Activated CD4-positive, alpha-beta T cell treated with anti-CD3 and anti-CD28 coated beads, Interleukin-2, amount 50 U/mL, for 24 hours (primary cell): Measurements from ENCODE around the gene JPH4.
"Not testable (repeated sequence)": the region's sequence is repeated elsewhere in the genome, so short reads cannot be mapped to it uniquely, and the experiment has no call there.

Source experiments
- DNase-seq, 2 donors: peaks; one replicate each; pipeline ENCODE4 v3.0.0-alpha.2; 2020; ENCODE audit warnings: low read depth in 1 of 2, low spot score in 1 of 2

Gene JPH4

DNA sequence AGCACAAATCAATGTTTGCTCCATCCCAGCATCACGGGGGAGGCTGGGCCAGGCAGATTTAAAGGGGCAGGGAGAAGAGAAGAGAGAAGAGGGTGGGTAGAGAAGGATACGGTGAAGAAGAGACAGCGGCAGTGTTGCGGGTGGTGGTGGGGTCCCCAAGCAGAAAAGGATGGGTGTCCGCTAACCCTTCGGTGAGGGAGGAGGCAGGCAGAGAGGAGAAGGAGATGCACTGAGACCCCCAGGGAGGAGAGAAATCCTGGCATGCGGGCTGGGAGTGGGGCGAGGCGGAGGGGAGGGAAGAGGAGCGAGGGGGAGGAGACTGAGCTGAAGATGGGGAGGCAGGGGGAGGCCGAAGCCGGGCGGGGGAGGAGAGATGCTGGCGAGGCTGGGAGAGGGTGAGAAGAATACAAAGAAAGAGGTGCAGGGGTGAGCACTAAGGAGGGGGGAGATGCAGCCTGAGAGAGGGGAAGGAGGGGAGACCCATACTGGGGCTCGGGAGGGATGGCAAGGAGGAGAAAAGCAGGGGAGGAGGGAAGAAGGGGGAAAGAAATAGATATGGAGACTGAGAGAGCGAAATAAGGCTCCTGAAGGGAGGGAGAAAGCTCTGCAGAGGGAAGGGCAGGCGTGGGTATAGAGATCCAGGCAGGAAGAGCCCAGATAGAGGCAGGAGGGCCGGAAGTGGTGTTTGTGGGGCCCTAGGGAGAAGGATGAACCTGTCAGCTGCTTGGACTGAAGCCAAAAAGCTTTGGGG is at the start of gene JPH4:
TSS of gene JPH4 (minus strand) at position 231 of the 751 bp plus-strand sequence. CDS start 1,337 bp downstream, outside the sequence.
- DNase-seq, result no peak

DNA sequence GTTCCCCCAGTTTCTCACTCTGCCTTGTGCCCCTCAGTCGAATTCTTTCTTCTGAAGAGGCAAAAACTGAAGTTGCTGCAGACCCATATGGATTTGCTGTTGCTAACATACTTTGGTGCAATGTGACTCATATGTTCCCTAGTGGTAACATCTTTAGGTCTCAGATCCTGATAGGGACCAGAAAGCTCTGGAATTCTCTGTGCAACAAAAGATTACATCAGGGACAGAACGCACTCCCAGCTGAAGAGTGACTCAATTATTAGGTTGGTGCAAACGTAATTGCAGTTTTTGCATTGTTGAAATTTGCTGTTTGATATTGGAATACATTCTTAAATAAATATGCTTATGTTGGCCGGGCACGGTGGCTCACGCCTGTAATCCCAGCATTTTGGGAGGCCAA is 49.4 kb upstream of the JPH4 start:
- DNase-seq, result no peak

DNA sequence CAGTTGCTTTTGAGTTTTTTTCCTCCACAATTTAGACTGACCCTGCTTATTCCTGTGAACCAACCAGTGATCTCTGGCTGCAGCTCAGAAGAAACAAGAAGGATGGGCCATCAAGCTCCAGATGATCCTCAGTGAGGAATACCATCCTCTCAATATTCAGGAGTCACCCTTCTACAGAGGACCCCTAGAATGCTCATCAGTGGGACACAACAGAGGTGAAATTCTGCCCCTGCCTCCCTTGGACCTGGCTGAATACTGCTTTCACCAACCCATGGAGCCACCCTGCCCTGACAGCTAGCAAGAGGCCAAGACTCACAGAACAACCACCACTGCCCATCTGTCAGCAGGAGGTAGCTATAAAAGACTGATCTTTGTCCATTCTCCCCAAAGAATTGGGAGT is 48.4 kb upstream of the JPH4 start:
- DNase-seq, result no peak

DNA sequence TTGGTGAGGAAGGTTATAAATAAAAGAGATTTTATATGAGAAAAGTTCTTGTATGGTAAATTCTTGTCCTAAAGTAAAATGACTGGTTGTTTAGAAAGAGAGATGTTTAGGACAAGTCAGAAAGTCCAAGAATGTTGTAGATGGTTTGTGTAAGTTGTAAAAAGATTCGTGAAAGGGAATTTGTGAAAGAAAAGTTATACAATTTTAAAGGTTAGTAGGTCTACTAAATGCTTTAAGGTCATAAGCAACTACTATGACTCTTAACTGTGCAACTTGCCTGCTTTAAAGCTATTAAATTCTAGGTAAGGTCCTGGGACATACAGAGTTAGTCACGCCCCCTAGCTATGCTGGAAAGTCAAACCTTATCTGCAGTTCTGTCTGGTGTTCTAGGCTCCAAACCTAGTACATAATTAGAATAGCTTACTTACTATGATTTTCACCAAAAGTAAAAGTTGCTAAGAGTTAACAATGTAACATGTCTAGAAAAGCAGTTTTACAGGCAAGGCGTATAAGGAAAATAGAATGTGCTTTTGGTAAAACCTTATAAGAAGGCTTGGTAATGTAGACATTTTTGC is 46.3 kb upstream of the JPH4 start:
- no peak for DNase-seq

DNA sequence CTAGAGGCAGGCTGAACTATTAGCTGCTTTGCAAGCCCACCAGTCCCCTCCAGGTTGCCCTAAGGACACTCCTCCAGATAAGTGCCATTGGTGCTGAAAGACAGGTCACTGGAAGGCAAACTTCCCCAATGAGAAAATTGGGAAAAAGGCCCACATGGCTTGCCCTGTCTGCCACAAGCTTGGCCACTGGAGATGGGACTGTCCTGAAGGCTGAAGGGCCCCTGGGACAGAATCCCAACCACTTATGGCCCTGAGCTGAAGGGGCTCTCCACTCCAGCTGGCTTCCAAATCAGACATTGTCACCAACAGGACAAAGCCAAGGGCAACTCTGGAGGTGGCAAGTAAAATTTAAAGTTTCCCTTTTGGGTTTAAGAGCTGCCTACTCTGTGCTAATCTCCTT is 45.4 kb upstream of the JPH4 start:
- no peak for DNase-seq

DNA sequence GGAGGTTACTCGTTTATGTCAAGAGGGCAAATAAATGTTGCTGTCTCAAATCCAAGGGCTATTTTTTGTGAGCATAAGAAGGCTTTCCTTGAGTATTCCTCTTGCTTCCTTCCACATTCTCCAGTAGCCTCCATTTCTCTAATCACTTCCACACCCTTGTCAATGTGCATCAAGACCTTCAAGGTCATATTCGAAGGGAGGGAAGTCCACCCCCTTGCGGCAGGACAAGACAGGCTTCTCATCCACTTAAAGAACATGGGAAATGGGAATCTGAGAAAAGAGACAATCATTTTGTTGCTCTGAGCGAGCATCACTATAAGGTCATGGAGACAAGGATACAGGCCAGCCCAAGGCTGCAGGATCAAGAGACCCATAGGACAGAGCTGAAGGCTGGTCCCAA is 44.4 kb upstream of the JPH4 start:
- no peak for DNase-seq

DNA sequence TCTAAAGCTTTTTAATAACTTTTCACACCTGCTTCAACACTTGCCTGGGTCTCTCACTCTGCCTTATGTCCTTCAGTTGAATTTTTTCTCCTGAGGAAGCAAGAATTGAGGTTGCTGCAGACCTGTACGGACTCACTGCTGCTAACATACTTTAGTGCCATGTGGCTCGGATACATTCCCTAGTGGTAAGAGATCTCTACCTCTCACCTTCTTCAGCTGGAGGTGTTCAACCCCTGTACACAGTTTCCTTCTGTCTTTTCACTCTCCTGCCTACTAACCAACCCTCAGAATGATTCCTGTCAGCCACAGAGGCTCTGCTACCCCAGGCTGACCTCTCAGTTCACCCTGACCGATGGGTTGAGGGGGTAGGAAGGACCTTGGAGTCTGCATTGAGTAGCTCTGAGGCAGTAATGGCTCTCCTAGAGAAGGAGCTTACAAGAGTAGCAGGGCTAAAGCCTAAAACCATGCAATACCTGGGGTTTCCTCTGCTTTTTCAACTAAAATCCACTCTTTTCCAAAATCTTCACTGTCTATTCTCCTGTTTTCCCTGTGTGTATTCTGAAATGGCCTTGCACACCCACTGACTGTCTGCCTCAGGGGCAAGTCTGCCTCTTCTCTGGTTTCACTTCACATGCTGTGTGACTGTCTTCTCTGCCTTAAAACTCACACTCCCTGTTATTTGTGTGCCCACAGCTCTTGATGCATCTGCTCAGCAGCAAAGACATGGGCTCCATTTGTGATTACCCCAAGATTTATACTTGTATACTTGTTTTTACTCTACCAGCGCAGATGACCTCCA is 43.5 kb upstream of the JPH4 start:
- DNase-seq, result no peak

DNA sequence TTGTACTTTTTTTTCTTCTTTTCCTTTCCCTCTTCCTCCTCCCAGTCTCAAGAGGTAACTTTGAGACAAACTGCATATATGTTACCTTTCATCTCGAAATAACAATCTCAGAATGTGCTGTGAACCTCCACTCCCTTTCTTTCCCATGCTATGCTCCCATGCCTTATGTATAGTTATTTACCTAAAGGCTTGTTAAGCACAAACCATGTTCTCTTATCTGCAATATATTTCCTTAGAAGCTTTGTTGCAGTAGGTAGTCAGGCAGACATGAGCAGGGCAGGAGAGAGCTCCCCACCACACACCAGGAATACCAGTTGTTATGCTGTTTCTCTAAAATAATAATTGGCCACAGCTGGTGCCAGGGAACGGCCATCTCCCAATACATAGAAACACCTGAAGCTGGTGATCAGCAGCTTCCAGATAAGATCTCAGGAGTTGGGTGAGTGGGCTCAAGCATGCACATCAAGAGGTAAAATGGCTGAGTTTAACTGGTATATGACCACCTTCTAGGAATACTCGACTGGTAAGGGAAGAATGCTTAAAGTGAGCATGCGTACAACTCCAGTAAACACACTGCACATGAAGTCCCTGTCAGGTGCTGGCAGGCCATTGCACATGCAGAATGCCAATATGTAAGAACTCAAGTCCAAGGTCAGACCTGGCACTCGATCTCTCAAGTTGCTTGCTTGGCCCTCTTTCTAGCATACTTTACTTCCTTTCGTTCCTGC is 42.8 kb upstream of the JPH4 start:
- DNase-seq, result no peak

DNA sequence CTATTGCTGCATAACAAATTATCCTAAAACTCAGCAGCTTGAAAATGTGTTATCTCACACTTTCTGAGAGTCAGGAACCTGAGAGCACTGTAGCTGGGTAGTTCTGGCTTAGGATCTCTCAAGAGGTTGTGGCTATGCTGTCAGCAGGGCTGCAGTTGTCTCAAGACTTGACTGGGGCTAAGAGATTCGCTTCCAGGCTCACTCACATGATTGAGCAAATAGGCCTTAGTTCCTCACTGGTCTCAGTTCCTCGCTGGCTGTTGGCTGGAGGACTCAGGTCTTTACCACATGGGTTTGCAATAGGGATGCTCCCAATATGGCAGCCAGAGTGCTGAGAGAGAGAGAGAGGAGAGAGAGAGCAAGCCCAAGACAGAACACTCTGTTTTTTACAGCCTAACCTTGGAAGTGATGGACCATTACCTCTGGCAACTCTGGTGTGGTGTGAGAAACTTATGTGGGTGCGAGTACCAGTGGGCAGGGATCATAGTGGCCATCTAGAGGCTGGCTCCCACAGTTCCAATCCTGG is 41.6 kb upstream of the JPH4 start:
- no peak for DNase-seq

DNA sequence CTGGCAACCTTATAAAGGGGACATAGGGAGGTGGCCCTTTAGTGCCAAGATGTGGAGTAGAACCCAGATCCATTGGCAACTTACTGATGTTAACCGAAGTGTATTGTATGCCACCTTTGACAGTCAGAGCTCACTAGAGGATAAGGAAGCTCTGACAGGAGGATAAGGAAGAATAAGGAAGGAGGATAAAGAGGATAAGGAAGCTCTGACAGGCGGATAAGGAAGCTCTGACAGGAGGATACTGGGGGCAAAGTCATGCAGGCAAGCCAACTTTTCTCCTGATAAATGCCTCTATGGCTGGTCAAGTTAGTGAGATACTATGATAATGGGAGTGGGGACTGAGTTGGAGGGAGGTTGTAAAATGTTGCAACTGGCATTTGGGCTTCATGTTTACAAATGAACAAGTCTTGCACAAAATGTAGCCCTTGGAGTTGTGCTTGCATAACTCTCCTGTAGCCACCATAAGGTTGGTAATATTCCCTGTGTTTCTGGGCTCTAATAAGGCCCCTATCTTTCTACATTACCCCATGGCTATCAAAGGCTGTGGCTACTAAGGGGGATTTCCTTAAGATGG is 39.9 kb upstream of the JPH4 start:
- DNase-seq, result no peak

DNA sequence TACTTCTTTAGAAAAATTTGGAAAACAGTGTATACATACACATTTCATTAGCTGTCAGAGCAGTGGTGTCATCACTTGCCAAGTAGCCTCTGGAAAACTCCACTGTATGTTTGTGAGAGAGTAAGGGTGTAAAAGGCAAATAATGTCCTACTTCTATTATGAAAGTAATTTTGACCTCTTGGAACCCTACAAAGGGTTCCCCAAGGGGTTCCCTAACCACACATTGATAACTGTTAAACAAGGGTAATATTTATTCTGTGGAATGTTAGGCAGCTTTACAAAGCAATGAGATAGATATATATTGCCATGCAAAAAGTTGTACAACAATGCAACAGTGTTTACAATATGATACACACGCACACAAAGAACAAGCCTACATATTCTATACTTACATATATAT is 38.9 kb upstream of the JPH4 start:
- DNase-seq, result no peak

DNA sequence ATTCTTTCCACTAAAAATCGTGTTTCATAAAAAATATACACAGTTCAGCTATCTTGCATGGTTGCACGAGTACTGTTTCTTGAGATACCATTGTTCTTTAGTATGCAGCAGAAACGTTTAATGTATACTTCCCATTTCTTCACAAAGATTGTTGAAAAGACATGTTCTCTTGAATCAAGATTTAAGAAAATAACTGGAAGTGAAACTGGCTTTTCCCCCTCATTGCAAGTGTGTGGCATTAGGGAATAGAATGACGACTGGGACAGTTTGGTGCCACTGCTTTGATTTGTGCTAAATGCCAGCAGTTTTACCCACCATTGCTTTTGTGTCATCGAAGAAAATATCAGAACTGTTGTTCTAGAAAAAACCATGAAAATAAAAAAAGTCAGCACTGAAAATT is 37.3 kb upstream of the JPH4 start:
- DNase-seq, result no peak

DNA sequence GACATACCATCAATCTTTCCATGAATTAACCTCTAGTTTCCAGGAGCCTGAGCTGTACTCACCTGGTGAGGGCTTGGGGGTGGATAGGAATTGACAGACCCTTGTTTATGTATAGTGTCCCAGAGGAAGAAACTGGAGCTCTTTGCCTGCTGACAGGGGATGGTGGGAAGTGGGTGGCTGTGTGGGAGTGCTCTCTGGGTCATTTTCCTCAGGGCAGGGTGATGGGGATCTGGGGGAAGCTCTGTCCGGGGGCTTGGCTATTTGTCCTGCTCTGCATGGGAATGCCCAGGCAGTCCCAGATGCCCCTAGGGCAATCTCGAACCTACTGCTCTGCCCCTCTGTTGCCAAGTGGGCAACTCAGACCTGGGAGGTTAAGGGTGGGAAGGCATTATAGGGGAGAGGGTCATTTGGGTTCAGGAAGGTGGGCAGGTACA is 35.8 kb upstream of the JPH4 start:
- no peak for DNase-seq

DNA sequence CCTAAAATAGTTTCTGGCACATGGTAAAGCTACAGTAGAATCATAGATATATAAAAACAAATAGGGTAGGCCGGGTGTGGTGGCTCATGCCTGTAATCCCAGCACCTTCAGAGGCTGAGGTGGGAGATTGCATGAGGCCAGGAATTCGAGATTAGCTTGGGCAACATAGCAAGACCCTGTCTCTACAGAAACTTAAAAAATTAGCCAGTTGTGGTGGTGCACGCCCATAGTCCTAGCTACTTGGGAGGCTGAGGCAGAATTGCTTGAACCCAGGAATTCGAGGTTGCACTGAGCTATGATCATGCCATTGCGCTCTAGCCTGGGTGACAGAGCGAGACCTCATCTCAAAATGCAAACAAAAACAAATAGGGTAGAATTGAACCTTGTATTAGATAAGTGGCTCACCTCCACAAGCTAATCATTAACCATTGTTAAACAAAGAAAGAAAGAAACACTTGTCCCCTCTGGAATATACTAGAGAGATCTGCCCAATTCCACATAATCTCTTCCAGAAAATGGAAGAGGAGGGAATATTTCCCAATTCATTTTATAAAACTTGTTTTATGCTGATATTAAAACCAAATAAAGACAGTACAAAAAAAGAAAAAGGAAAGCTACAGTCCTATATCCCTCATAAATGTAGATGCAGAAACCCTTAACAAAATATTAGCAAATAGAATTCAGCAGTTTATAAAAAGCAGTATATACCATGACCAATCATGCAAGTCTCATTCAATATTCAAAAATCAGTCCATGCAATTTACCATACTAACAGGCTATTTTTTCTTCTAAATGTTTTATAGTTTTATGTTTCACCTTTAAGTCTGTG is 34.9 kb upstream of the JPH4 start:
- no peak for DNase-seq

DNA sequence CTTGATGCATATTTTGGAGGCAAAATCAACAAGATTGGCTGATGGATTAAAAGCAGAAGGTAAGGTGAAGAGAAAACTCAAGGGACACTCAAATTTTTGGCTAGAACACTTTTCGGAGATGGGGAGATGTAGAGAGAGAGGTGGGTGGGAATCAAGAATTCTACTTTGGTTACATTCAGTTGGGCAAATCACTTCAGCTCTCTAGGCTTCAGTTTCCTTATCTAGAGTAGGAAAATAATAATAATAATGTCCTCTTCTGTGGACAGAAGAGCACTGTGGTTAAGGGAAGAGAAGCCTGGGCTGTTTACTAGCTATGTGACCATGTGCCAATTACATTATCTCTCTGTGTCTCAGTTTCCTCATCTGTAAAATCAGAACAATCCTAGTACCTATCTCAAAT is 34.2 kb upstream of the JPH4 start:
- DNase-seq, result no peak

DNA sequence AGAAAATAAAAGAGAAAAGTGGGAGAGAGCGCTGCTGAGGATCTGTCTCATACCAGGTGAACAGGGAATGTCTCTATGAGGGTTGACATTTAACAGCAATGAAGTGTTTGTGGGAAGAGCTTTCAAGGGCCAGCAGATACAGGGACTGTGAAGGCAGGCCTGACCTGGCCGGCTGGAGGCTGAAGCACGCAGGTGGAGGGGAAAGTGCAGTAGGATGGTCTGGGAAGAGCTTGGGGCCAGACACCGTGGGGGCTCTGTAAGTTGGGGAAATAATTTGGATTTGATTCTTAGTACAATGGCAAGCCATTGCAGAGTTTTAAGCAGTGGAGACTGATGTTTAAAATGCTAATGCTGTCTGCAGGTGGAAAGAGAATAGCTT is 33.8 kb upstream of the JPH4 start:
- DNase-seq, result no peak

DNA sequence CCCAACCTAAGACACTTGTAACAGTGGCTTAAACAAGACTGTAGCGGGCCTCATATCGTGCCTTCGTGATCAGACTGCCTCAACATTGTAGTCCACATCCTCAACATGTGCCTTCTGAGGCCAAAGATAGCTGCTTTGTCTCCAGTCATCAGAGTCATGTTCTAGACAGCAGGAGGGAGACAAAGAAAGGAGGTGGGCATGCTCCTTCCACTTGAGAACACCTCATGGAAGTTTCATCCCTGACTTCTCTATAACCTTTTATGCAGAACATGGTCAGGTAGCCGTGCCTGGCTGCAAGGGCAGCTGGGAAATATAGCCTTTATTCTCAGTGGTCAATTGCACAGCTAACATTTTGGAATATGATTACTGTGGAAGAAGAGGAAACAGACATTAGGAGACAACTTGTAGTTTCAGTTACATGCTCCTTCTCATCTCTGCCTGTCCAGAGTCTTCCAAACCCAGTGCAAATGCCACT is 32.3 kb upstream of the JPH4 start:
- DNase-seq, result no peak

DNA sequence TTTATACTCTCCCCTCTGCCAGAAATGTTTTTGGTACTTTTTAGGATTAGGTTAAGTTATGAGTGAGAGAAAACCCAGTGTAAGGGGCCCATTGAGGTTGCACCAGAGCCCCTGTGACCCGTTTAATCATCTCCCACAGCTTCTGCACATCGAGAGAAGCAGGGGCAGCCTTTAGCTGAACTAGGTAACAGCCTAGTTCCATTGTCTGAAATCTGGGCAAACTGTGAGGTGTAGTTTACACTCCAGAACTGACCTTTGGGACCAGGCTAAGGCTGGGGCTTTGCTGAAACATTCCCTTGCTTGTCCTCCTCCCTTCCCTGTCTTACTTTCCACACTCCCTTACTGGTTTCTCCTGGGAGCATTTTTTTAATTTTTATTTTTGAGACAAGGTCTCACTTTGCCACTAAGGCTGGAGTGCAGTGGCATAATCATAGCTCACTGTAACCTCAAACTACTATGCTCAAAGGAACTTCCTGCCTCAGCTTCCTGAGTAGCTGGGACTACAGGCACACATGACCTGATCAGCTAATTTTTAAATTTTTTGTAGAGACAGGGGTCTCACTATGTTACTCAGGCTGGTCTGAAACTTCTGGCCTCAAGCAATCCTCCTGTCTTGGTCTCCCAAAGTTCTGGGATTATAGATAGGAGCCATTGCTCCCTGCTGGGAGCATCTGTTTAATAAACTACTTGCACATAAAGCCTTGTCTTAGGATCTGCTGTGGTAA is 31.7 kb upstream of the JPH4 start:
- DNase-seq, result no peak

DNA sequence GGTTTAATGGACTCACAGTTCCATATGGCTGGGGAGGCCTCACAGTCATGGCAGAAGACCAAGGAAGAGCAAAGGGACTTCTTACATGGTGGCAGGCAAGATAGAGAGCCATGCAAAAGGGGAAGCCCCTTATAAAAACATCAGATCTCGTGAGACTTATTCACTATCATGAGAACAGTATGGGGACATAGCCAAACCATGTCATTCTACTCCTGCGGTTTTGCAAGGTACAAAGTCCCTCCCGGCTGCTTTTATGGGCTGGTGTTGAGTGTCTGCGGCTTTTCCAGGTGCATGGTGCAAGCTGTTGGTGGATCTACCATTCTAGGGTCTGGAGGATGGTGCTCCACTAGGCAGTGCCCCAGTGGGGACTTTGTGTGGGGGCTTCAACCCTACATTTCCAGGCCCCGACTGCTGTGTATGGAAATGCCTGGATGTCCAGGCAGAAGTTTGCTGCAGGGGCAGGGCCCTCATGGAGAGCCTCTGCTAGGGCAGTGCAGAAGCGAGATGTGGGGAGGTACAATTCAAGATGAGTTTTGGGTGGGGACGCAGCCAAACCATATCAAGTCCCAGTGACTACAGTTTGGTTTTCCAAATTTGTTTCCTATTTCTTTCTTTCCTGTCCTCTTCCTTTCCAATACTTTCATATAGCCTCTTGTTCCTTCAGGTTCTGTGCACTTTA is 31.0 kb upstream of the JPH4 start:
- not testable (repeated sequence) for DNase-seq
